Measurements from ENCODE around the gene TJP1. TPM values are rescaled to one million over a fixed set of nuclear protein-coding genes. Genes with fewer than 3 reads are reported as not detected.

TJP1 gene
- total and polyA plus RNA-seq, 4 donors: 17.4 to 141 (median 71.5) TPM

DNA sequence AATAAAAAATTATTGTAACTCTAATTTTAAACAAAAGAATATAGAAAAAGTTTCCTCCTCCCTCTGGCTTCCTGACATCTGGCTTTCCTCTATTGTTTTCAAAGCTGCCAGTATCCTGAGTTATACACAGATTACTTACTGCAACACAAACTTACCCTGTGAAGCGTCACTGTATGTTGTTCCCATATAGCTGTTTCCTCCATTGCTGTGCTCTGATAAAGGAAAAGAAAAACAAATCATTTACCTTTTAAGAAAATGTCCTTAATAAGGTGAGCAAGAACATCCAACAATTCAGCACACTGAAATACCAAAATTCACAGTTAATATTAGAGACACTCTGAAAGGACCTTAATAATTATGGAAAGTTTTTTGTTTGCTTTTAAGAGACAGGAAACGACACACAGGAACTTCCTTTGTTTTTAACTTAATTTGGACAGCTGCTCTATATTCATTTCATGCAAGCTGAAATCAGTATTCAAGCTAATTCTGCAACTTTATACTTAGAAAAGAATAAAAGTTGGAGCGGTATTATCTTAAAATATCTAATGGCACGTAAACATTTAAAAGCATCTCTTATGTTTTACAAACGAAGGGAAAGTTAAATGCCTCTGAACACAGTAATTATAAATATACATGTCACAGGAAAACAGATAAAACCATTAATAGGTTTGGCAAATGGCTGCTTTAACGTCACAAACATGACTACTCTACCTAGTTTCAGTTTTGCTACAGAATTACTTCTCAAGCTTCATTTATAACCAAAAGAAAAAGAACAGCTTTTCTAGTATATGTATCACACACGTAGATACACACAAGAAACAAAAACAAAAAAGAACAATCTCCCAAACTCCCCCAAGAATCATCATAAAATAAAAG, 21.5 kb downstream of the TJP1 start:
- ATAC-seq (ENCODE audit: low FRiP score): no peak
- Histone ChIP-seq H3K4me3 (ENCODE audit: low read length in 2 of 2) (no peak overlapping the region), H3K36me3 (ENCODE audit: control insufficient read depth in 1 of 2, insufficient read depth in 2 of 2, low read length in 1 of 2) (no peaks in the 10 kb centered on the region), H3K9me3 (ENCODE audit: control insufficient read depth, low read length) (no peaks in the 10 kb centered on the region), H3K27me3 (ENCODE audit: control insufficient read depth in 1 of 2, insufficient read depth in 2 of 2, low read length in 1 of 2) (no peaks in the 10 kb centered on the region), H3K27ac (ENCODE audit: low read depth in 1 of 2, low read length in 2 of 2) (no peak overlapping the region), H3K4me1 (ENCODE audit: control insufficient read depth in 1 of 2, insufficient read depth in 2 of 2, low read length in 2 of 2) (peaks cover 2% of the 10 kb centered on the region in 2 donors)
- WGBS, 2 donors: 64 to 71% methylated on average over 7 of the region's 7 CpGs
- intact Hi-C loops (cut with DNase I): no loop called here
- DNase-seq: no peak

DNA sequence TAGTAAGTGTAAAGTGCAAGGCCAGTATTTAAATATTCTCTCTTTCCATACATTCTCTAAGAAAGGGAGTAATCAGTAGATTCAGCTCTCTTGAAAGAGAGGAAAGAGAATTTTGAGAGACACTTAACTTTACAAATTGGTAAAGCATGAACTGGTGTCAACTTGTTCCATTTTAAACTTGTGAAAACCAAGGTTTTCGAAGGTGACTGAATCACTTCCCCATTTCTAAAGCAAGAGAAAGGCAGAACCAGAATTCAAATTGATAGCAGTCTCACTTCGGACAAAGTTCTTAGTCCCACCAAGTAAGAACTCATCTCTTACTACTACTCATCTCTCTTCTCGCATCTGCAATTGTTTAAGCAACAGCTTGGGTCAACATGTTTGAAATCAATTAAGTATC, 22.4 kb downstream of the TJP1 start:
- 89 to 95% methylated on average over 3 of the region's 3 CpGs for WGBS, 2 donors
- no peaks in the 10 kb centered on the region for H3K36me3 ChIP-seq (ENCODE audit: control insufficient read depth in 1 of 2, insufficient read depth in 2 of 2, low read length in 1 of 2)
- H3K27ac ChIP-seq (ENCODE audit: low read depth in 1 of 2, low read length in 2 of 2): no peak overlapping the region
- DNase-seq (no peak), ATAC-seq (ENCODE audit: low FRiP score) (no peak)
- H3K4me3 ChIP-seq (ENCODE audit: low read length in 2 of 2): no peak overlapping the region
- no peaks in the 10 kb centered on the region for H3K9me3 ChIP-seq (ENCODE audit: control insufficient read depth, low read length)
- intact Hi-C loops (cut with DNase I): no loop called here
- peaks cover under 1 to 2% of the 10 kb centered on the region in 2 donors for H3K4me1 ChIP-seq (ENCODE audit: control insufficient read depth in 1 of 2, insufficient read depth in 2 of 2, low read length in 2 of 2)
- H3K27me3 ChIP-seq (ENCODE audit: control insufficient read depth in 1 of 2, insufficient read depth in 2 of 2, low read length in 1 of 2): no peaks in the 10 kb centered on the region

DNA sequence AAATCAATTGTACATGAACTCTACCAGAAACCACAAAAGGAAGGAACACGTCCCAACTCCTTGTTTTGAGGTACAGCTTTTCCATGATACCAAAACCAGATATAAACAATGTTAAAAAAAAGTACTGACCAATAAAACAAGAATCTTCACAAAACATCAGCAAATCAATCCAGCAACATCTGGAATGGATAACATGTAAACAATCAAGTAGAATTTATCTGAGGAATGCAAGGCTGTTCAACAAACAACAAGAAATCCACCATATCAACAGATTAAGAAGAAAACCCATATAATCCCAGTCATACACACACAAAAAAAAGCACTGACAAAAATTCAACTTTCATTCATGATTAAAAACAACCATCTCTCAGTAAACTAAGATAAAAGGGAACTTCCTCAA, 26.7 kb downstream of the TJP1 start:
- Histone ChIP-seq H3K9me3 (ENCODE audit: control insufficient read depth, low read length) (no peaks in the 10 kb centered on the region), H3K27ac (ENCODE audit: low read depth in 1 of 2, low read length in 2 of 2) (no peak overlapping the region), H3K27me3 (ENCODE audit: control insufficient read depth in 1 of 2, insufficient read depth in 2 of 2, low read length in 1 of 2) (no peaks in the 10 kb centered on the region), H3K4me1 (ENCODE audit: control insufficient read depth in 1 of 2, insufficient read depth in 2 of 2, low read length in 2 of 2) (no peaks in the 10 kb centered on the region), H3K4me3 (ENCODE audit: low read length in 2 of 2) (no peak overlapping the region), H3K36me3 (ENCODE audit: control insufficient read depth in 1 of 2, insufficient read depth in 2 of 2, low read length in 1 of 2) (no peaks in the 10 kb centered on the region)
- WGBS, 2 donors: 89 to 93% methylated on average over 1 of the region's 1 CpG
- intact Hi-C loops (cut with DNase I): no loop called here
- DNase-seq (no peak), ATAC-seq (ENCODE audit: low FRiP score) (no peak)

GRCh38 chr15:29792426-29793159, 29.7 kb downstream of the TJP1 start:
- Histone ChIP-seq H3K27ac (ENCODE audit: low read depth in 1 of 2, low read length in 2 of 2) (no peak overlapping the region), H3K4me1 (ENCODE audit: control insufficient read depth in 1 of 2, insufficient read depth in 2 of 2, low read length in 2 of 2) (no peaks in the 10 kb centered on the region), H3K4me3 (ENCODE audit: low read length in 2 of 2) (no peak overlapping the region), H3K9me3 (ENCODE audit: control insufficient read depth, low read length) (no peaks in the 10 kb centered on the region), H3K36me3 (ENCODE audit: control insufficient read depth in 1 of 2, insufficient read depth in 2 of 2, low read length in 1 of 2) (no peaks in the 10 kb centered on the region), H3K27me3 (ENCODE audit: control insufficient read depth in 1 of 2, insufficient read depth in 2 of 2, low read length in 1 of 2) (no peaks in the 10 kb centered on the region)
- intact Hi-C loops (cut with DNase I): no loop called here
- WGBS, 2 donors: 85 to 87% methylated on average over 2 of the region's 2 CpGs
- DNase-seq (no peak), ATAC-seq (ENCODE audit: low FRiP score) (no peak)

GRCh38 chr15:29790607-29791006, 31.7 kb downstream of the TJP1 start:
- no peak overlapping the region for H3K4me3 ChIP-seq (ENCODE audit: low read length in 2 of 2)
- no peaks in the 10 kb centered on the region for H3K27me3 ChIP-seq (ENCODE audit: control insufficient read depth in 1 of 2, insufficient read depth in 2 of 2, low read length in 1 of 2)
- intact Hi-C loops (cut with DNase I): no loop called here
- no peaks in the 10 kb centered on the region for H3K9me3 ChIP-seq (ENCODE audit: control insufficient read depth, low read length)
- no peaks in the 10 kb centered on the region for H3K4me1 ChIP-seq (ENCODE audit: control insufficient read depth in 1 of 2, insufficient read depth in 2 of 2, low read length in 2 of 2)
- H3K27ac ChIP-seq (ENCODE audit: low read depth in 1 of 2, low read length in 2 of 2): no peak overlapping the region
- ATAC-seq (ENCODE audit: low FRiP score) (no peak), DNase-seq (no peak)
- WGBS, 2 donors: 78 to 83% methylated on average over 6 of the region's 6 CpGs
- no peaks in the 10 kb centered on the region for H3K36me3 ChIP-seq (ENCODE audit: control insufficient read depth in 1 of 2, insufficient read depth in 2 of 2, low read length in 1 of 2)

DNA sequence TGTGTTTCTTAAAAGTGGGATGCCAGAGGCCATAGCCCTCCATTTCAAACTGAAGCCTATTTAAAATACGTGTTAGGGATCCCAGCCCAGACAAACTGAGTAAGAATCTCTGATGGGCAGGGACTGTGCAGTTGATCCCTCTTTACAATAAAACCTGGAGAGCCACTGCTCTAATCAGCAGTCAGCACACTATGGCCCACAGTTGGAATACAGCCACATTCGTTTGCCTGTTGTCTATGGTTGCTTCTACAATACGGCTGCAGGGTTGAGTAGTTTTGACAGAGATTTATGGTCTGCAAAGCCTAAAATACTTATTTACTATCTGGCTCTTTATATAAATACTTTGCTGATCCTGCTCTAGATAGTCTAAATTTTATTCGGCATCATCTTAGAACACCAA, 32.4 kb downstream of the TJP1 start:
- ATAC-seq (ENCODE audit: low FRiP score): no peak
- H3K36me3 ChIP-seq (ENCODE audit: control insufficient read depth in 1 of 2, insufficient read depth in 2 of 2, low read length in 1 of 2): no peaks in the 10 kb centered on the region
- no peaks in the 10 kb centered on the region for H3K9me3 ChIP-seq (ENCODE audit: control insufficient read depth, low read length)
- H3K27ac ChIP-seq (ENCODE audit: low read depth in 1 of 2, low read length in 2 of 2): no peak overlapping the region
- intact Hi-C loops (cut with DNase I): no loop called here
- H3K4me3 ChIP-seq (ENCODE audit: low read length in 2 of 2): no peak overlapping the region
- peaks cover 0 to 2% of the 10 kb centered on the region in 2 donors for H3K4me1 ChIP-seq (ENCODE audit: control insufficient read depth in 1 of 2, insufficient read depth in 2 of 2, low read length in 2 of 2)
- no peaks in the 10 kb centered on the region for H3K27me3 ChIP-seq (ENCODE audit: control insufficient read depth in 1 of 2, insufficient read depth in 2 of 2, low read length in 1 of 2)
- 54 to 59% methylated on average over 4 of the region's 4 CpGs for WGBS, 2 donors
- DNase-seq: no peak

- H3K36me3 ChIP-seq (ENCODE audit: control insufficient read depth in 1 of 2, insufficient read depth in 2 of 2, low read length in 1 of 2): no peaks in the 10 kb centered on the region
- no peak overlapping the region for H3K4me3 ChIP-seq (ENCODE audit: low read length in 2 of 2)
- no peak overlapping the region for H3K27ac ChIP-seq (ENCODE audit: low read depth in 1 of 2, low read length in 2 of 2)
- DNase-seq (no peak), ATAC-seq (ENCODE audit: low FRiP score) (no peak)
- no peaks in the 10 kb centered on the region for H3K27me3 ChIP-seq (ENCODE audit: control insufficient read depth in 1 of 2, insufficient read depth in 2 of 2, low read length in 1 of 2)
- no peaks in the 10 kb centered on the region for H3K9me3 ChIP-seq (ENCODE audit: control insufficient read depth, low read length)
- 54 to 59% methylated on average over 4 of the region's 4 CpGs for WGBS, 2 donors
- intact Hi-C loops (cut with DNase I): no loop called here
- peaks cover 0 to 2% of the 10 kb centered on the region in 2 donors for H3K4me1 ChIP-seq (ENCODE audit: control insufficient read depth in 1 of 2, insufficient read depth in 2 of 2, low read length in 2 of 2)
Observed at GRCh38 chr15:29788433-29789034, 33.7 kb downstream of the TJP1 start.

GRCh38 chr15:29787767-29788166, 34.5 kb downstream of the TJP1 start:
- Histone ChIP-seq H3K4me1 (ENCODE audit: control insufficient read depth in 1 of 2, insufficient read depth in 2 of 2, low read length in 2 of 2) (peaks cover 0 to 2% of the 10 kb centered on the region in 2 donors), H3K36me3 (ENCODE audit: control insufficient read depth in 1 of 2, insufficient read depth in 2 of 2, low read length in 1 of 2) (no peaks in the 10 kb centered on the region), H3K27me3 (ENCODE audit: control insufficient read depth in 1 of 2, insufficient read depth in 2 of 2, low read length in 1 of 2) (no peaks in the 10 kb centered on the region), H3K9me3 (ENCODE audit: control insufficient read depth, low read length) (no peaks in the 10 kb centered on the region), H3K27ac (ENCODE audit: low read depth in 1 of 2, low read length in 2 of 2) (no peak overlapping the region), H3K4me3 (ENCODE audit: low read length in 2 of 2) (no peak overlapping the region)
- intact Hi-C loops (cut with DNase I): no loop called here
- no peak for ATAC-seq (ENCODE audit: low FRiP score)
- no peak for DNase-seq
